ENCODE results near the gene PEAK1.

GRCh38 chr15:77069521-77070121, 350.3 kb downstream of the PEAK1 start:
- TF ChIP-seq CTCF (IDR thresholded peaks at IDR 0.05): no peak
- no peak for TF ChIP-seq POLR2AphosphoS5 (IDR thresholded peaks at IDR 0.05; ENCODE audit: insufficient read depth in 1 of 2, low read depth in 1 of 2)
- no peak for TF ChIP-seq POLR2A (IDR thresholded peaks at IDR 0.05)

Data from vagina (tissue), 2 donors.